Central memory CD4-positive, alpha-beta T cell (primary cell): ENCODE data around the gene WDR43.

Source experiments
- DNase-seq: peaks from one replicate; pipeline ENCODE4 v3.0.0; 2022

Gene WDR43

GRCh38 chr2:28915939-28916338 is 21.5 kb downstream of the WDR43 start:
- no peak for DNase-seq

GRCh38 chr2:28926847-28927246 is 32.4 kb downstream of the WDR43 start:
- DNase-seq: no peak

GRCh38 chr2:28927469-28927868 is 33.0 kb downstream of the WDR43 start:
- no peak for DNase-seq

- DNase-seq: no peak
Observed at GRCh38 chr2:28927878-28928277, 33.4 kb downstream of the WDR43 start.

- DNase-seq: no peak
Observed at GRCh38 chr2:28929581-28929980, 35.1 kb downstream of the WDR43 start.

- no peak for DNase-seq
Observed at GRCh38 chr2:28930205-28930604, 35.7 kb downstream of the WDR43 start.

GRCh38 chr2:28934769-28935168 is 40.3 kb downstream of the WDR43 start:
- DNase-seq: no peak

GRCh38 chr2:28941008-28941407 is 46.5 kb downstream of the WDR43 start:
- no peak for DNase-seq

- DNase-seq: no peak
Observed at GRCh38 chr2:28944535-28945248, 50.2 kb downstream of the WDR43 start.

GRCh38 chr2:28948160-28948559 is 53.7 kb downstream of the WDR43 start:
- DNase-seq: no peak

- DNase-seq: no peak
Observed at GRCh38 chr2:28949190-28949589, 54.7 kb downstream of the WDR43 start.

GRCh38 chr2:28949617-28950305 is 55.3 kb downstream of the WDR43 start:
- DNase-seq: no peak

- DNase-seq: no peak
Observed at GRCh38 chr2:28950941-28951630, 56.6 kb downstream of the WDR43 start.

GRCh38 chr2:28951910-28952835 is 57.7 kb downstream of the WDR43 start:
- DNase-seq: no peak

- no peak for DNase-seq
Observed at GRCh38 chr2:28952836-28953211, 58.4 kb downstream of the WDR43 start.

- no peak for DNase-seq
Observed at GRCh38 chr2:28955467-28955866, 61.0 kb downstream of the WDR43 start.

- peak; percentile 6 for DNase-seq
Observed at GRCh38 chr2:28956415-28956826, 62.0 kb downstream of the WDR43 start.

GRCh38 chr2:28956890-28957289 is 62.4 kb downstream of the WDR43 start:
- DNase-seq: no peak

- DNase-seq: peak; percentile 52
Observed at GRCh38 chr2:28958689-28959088, 64.2 kb downstream of the WDR43 start.

GRCh38 chr2:28960401-28960800 is 65.9 kb downstream of the WDR43 start:
- DNase-seq: no peak

GRCh38 chr2:28962505-28962904 is 68.0 kb downstream of the WDR43 start:
- no peak for DNase-seq

- no peak for DNase-seq
Observed at GRCh38 chr2:28970464-28971160, 76.1 kb downstream of the WDR43 start.
